GM12873 (cell line): Measurements from ENCODE around the gene AGAP2.

Experiments
- TF ChIP-seq, protein P1 (sequence below): IDR thresholded peaks from 2 replicates; pipeline ENCODE4 v1.5.1; 2012; ENCODE audit warnings: low read depth, mild to moderate bottlenecking, moderate library complexity, low read length, control low read depth; ENCODE audit not compliant: insufficient read depth; ENCODE audit errors: missing control alignments

Gene AGAP2

DNA sequence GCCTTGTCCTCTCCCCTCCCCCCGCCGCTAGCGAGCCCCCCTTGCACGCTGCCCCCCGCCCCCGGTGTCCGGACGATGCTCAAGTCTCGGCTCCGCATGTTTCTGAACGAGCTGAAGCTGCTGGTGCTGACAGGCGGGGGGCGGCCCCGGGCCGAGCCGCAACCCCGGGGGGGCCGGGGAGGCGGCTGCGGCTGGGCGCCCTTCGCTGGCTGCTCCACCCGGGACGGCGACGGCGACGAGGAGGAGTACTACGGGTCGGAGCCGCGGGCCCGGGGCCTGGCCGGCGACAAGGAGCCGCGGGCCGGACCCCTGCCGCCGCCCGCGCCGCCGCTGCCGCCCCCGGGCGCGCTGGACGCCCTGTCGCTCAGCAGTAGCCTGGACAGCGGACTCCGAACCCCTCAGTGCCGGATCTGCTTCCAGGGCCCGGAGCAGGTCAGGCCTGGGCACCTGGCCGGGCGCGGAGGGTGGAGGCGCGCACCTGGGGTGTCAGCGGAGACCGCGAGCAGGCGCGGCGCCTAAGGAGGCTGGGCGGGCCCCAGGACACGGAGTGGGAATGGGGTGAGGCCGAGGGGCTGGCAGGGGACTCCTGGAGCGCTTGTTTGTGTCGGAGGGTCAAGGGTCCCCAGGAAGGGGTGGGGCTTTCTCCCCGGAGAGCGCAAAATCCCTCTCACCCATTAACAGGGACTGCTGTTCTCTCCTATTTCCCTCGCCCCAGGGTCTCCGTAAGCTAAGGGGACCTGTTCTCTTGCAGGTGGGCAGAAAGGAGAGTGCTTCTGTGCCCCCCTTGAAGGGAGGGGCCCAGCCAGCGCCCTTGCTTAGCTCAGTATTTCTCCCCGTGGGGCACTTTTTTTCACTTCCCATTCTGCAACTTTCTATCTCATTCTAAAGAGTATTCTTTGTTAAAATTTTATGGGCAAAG is 17.2 kb upstream of the AGAP2 start:
- TF ChIP-seq, protein P1, sequence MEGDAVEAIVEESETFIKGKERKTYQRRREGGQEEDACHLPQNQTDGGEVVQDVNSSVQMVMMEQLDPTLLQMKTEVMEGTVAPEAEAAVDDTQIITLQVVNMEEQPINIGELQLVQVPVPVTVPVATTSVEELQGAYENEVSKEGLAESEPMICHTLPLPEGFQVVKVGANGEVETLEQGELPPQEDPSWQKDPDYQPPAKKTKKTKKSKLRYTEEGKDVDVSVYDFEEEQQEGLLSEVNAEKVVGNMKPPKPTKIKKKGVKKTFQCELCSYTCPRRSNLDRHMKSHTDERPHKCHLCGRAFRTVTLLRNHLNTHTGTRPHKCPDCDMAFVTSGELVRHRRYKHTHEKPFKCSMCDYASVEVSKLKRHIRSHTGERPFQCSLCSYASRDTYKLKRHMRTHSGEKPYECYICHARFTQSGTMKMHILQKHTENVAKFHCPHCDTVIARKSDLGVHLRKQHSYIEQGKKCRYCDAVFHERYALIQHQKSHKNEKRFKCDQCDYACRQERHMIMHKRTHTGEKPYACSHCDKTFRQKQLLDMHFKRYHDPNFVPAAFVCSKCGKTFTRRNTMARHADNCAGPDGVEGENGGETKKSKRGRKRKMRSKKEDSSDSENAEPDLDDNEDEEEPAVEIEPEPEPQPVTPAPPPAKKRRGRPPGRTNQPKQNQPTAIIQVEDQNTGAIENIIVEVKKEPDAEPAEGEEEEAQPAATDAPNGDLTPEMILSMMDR, result no peak

DNA sequence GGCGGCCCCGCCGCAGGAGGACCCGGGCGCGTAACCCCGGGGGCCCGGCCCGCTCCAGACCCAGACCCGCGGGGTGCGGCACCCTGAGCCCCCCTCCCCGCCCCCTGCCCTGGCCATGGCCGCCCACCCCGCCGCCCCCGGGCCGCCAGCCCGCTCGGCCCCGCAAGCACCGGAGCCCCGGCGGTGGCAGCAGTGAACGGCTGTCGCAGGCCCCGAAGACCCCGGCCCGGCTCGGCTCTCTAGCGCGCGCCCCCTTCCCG is 16.6 kb upstream of the AGAP2 start:
- TF ChIP-seq, protein P1, result no peak

DNA sequence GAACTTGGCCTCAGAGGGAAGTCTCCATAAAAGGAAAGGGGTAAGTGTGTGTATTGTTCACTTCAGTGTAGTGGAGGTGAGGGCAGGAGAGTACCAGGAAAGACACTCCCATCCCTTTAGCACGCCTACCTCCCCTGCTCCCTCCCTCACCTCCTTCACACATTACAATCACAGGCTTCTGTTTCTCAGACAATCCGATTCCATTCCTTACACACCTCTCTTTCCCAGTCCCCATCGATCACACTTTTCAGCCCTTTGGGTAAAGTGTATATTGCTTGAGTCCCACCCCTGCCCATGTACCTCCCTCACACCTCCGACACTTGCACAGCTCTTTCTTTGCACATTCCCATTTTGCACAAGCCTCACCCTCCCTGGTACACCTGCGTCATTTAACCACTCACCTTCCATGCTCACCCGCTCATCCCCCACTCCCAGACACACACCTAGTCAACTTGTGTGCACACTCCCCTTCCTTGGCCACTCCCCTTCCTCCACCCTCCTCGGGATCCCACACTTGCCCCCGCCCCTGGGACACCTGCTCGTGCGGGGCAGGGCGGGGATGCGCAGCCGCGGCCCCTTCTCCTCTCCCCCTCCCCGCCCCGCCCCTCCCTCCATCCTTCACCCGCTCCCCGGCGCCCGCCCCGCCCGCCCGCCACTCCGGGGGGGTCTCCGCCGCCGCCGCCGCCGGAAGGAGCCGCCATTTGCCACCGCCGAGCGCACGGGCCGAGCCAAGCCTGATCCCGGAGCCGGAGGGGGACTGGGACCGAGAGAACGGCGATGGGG is 16.1 kb upstream of the AGAP2 start, which contains the start of gene MARCHF9:
MARCHF9 (plus strand) TSS at position 693 of the 783 bp plus-strand sequence. CDS start 426 bp downstream, outside the sequence.
- TF ChIP-seq, protein P1, result no peak

DNA sequence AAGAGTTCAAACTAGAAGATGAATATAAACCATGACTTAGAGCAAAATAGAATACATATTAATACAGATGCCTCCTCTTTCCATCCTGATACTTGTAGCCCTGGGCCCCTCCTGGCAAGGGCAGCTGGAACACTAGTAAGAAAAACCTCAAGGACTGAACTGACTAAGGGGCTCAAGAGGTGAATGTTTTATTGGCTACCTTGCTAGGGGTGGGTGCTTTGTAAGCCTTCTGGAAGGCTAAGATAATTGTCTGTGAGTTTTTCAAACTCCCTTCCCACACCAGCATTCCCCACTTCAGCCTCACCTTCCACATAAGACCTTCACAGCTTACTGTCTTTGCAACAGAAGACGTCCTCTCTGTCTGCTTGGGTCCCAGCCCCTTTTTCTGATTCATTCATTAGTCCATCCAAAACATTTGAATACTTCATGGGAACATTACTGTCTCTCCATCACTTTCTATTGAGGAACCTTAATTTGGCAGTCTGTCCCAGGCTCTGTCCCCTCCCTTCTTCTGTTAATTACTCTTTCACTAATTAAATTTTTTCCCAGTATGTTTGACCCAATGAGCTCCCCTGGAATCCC is 15.3 kb upstream of the AGAP2 start:
- TF ChIP-seq, protein P1, result no peak

DNA sequence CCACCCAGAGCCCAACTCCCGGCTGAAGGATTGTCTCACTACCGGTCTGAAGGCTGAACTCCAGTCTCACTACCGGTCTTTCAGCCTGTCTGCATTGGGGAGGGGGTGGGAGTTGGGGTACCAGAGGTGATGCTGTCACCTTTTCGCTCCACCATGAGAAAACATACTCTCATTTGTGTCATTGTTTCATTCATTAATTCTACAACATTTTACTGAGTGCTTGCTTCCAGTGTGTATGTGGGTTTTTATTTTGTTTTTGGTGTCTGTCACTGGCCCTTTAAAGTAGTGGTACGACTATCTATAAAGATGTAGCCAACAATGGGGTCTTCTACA is 14.1 kb upstream of the AGAP2 start:
- TF ChIP-seq, protein P1, result no peak

DNA sequence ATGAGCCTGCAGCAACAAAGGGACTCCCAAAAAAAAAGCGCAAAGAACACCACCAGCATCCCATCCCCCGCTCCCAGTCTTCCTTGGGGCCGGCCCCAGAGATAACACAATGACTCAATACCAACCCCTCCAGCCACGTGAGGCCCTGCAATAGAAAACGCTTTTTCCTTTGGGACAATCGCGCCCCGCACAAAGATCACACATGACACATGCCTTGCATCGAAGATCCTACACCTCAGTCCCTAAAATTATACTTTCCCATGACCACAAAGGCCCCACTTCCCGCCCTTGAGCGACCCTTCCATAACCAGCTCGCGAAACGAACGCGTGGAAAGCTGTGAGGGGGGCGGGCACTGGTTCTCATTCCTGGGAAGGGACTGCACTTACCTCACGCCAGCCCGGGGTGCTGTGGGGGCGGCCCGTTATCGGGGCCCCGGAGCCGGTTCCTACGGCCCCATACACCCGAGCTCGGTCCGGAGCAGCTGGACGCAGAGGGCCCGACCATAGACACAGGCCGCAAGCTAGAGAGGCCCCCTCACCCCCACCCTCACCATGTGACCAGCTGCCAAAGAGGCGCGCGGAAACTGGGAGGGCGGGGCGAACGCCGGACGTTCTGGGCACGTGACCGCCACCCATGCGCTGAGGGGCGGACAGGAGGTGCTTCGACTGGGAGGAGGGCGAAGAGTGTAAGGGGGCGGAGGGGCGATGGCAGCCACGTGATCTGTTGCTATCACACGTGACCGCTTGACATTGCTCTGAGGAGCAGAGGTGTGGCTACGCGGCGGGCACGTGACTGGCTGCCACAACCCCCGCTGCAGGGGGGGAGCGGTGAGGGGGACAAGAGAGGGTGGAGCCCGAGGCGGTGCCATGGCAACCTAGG is 13.5 kb upstream of the AGAP2 start, which contains the start of gene CDK4:
CDK4 (minus strand) TSS at position 523 of the 880 bp plus-strand sequence. CDS start 593 bp downstream, outside the sequence.
- TF ChIP-seq, protein P1, result no peak

DNA sequence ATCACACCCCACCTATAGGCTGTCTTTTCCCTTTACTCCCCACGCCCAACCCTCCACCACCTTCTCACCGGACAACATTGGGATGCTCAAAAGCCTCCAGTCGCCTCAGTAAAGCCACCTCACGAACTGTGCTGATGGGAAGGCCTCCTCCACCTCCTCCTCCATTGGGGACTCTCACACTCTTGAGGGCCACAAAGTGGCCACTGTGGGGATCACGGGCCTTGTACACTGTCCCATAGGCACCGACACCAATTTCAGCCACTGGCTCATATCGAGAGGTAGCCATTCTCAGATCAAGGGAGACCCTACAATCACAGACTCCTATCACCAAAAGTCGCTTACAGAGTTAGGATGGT is 12.9 kb upstream of the AGAP2 start:
- TF ChIP-seq, protein P1, result no peak
